Smooth muscle cell of bladder (primary cell): ENCODE data around the gene ITPRID1. TPM values are rescaled to one million over a fixed set of nuclear protein-coding genes. Genes with fewer than 3 reads are reported as not detected.

Experiments
- total RNA-seq: library from RNA; depleted of rRNA; stranded (reverse); fragments of >200 nt; gene quantifications from 2 replicates; pipeline ENCODE4 v1.2.3, GENCODE V29; 2014

The ITPRID1 gene
- not detected in 2 replicates for total RNA-seq

DNA sequence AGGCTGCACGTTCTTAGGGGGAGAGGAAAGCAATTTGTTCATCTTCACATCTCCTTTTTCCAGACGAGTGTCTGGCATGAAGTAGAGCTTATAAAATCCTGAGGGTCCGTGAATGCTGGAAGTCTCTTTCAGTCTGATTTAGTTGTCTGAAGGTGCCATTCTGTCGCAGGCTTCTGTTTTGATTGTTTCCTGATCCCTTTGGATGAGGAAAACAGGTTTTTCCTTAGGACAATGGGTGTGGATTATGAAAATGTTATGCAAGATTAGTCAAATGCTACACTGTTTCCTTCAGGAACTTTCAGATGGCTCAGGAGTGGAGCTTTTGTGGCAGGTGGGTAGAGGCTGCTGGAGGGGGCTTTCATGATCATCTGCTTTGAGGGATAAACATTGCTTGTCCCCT is at the start of gene ITPRID1:
Gene ITPRID1 (plus strand): TSS at position 301 of the 400 bp plus-strand sequence. CDS start 38,935 bp downstream, outside the sequence.

DNA sequence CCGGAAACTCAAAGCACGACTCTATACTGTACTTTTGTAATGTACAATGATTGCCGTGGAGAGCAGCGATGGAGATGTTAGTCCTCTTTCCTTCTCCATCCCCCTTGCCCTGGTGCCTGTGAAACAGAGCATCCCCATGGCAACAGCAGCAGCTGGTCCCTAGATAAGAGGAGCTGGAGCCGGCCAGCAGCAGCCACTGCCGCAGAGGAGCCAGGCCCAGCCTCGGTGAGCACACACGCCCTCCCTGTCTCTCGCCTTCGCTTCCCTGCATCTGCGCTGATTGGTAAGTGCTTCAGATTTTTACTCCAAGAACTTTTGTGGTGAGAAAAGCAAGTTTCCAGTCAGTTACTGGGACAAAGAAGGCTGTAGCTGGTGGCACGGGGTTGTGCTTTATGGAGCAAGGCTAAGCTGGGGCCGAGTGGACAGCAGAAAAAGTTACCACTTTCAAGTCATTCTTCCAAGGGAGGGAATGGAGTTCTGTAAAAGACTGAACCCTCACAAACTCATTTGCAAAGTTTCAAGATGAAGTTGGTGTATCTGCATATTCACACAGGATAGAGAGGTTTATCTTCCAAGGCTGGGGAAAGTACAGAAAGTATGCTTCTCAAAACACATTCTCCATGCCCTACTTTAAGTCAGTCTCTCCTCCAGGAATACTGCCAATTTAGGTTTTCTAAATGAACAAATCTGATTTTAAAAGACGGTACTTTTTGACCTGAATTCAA is 173.3 kb downstream of the ITPRID1 start, which contains the start of gene PPP1R17:
Gene PPP1R17 (plus strand): TSS at position 192 of the 725 bp plus-strand sequence. CDS start 5,227 bp downstream, outside the sequence.

Other genes with a start within 250 kb of the ITPRID1 start
- not detected in 2 replicates for gene NEUROD6, start 173.4 kb upstream of the ITPRID1 start, total RNA-seq
- not detected in 2 replicates for gene PPP1R17, start 173.1 kb downstream of the ITPRID1 start, total RNA-seq